Vagina (tissue), 2 donors: ENCODE results near the gene MYL12A. TPM values are rescaled to one million over a fixed set of nuclear protein-coding genes. Genes with fewer than 3 reads are reported as not detected.

Source experiments
- DNase-seq, 2 donors: peaks; one replicate each; pipeline ENCODE4 v3.0.0-alpha.2; 2017; ENCODE audit errors: extremely low spot score in 2 of 2
- H3K27ac ChIP-seq: fragments of 200-600 bp; sonication (generic); one replicate; pipeline ENCODE4 v1.5.1; 2019
- H3K27me3 ChIP-seq: fragments of 200-600 bp; sonication (generic); one replicate; pipeline ENCODE4 v1.5.1; 2019
- H3K36me3 ChIP-seq, 2 donors: fragments of 200-600 bp; sonication (generic); one replicate each; pipeline ENCODE4 v1.5.1; 2017 to 2019
- H3K4me1 ChIP-seq: fragments of 200-600 bp; sonication (generic); one replicate; pipeline ENCODE4 v1.5.1; 2019
- H3K4me3 ChIP-seq, 2 donors: fragments of 200-600 bp; sonication (generic); 1 replicate in 1 of 2; 2 replicates in 1 of 2; pipeline ENCODE4 v1.5.1; 2016 to 2019
- H3K9me3 ChIP-seq: fragments of 200-600 bp; sonication (generic); one replicate; pipeline ENCODE4 v1.5.1; 2019
- CTCF ChIP-seq, 3 experiments: fragments of 450-650 bp in 2 of 3; fragments of 200-600 bp in 1 of 3; sonication (generic) in 1 of 3; IDR thresholded peaks; one replicate each; pipeline ENCODE4 v1.5.1; 2017 to 2019; ENCODE audit warnings: antibody characterized with exemption in 3 of 3, mild to moderate bottlenecking in 2 of 3, moderate library complexity in 2 of 3
- POLR2A ChIP-seq, 2 donors: fragments of 450-650 bp; IDR thresholded peaks; one replicate each; pipeline ENCODE4 v1.6.1; 2017; ENCODE audit warnings: antibody characterized with exemption in 2 of 2, mild to moderate bottlenecking in 2 of 2, moderate library complexity in 2 of 2
- POLR2AphosphoS5 ChIP-seq, 2 donors: sonication (generic); formaldehyde crosslinking; IDR thresholded peaks; one replicate each; pipeline ENCODE4 v1.9.0; 2017; ENCODE audit warnings: antibody characterized with exemption in 2 of 2, mild to moderate bottlenecking in 2 of 2, low read depth in 1 of 2; ENCODE audit not compliant: insufficient read depth in 1 of 2
- intact Hi-C: fragments of 100-400 bp; cut with DNase I; formaldehyde crosslinking; loops from one replicate; pipeline ENCODE4 v1.15.1; 2023
- total RNA-seq: library from RNA; depleted of rRNA; stranded (reverse); fragments of >200 nt; gene quantifications from one replicate; pipeline ENCODE4 v1.2.3, GENCODE V29; 2016

The MYL12A gene
- total RNA-seq, 1 donor from 2014 or later, result 193 TPM

GRCh38 chr18:3256693-3257626, 9.4 kb downstream of the MYL12A start:
- intact Hi-C loops, result no loop called here
- Histone ChIP-seq H3K4me1 (peaks cover 14% of the 10 kb centered on the region), H3K27ac (no peak overlapping the region), H3K9me3 (no peaks in the 10 kb centered on the region), H3K36me3 (peaks cover 5 to 54% of the 10 kb centered on the region in 2 donors), H3K27me3 (no peaks in the 10 kb centered on the region), H3K4me3 (no peak overlapping the region)
- TF ChIP-seq POLR2A (IDR thresholded peaks at IDR 0.05) (no peak), POLR2AphosphoS5 (IDR thresholded peaks at IDR 0.05; ENCODE audit: insufficient read depth in 1 of 2, low read depth in 1 of 2) (no peak), CTCF (IDR thresholded peaks at IDR 0.05) (no peak)
- DNase-seq, result no peak

GRCh38 chr18:3257627-3258120, 10.1 kb downstream of the MYL12A start:
- TF ChIP-seq CTCF (IDR thresholded peaks at IDR 0.05) (no peak), POLR2AphosphoS5 (IDR thresholded peaks at IDR 0.05; ENCODE audit: insufficient read depth in 1 of 2, low read depth in 1 of 2) (no peak), POLR2A (IDR thresholded peaks at IDR 0.05) (no peak)
- Histone ChIP-seq H3K27ac (no peak overlapping the region), H3K27me3 (no peaks in the 10 kb centered on the region), H3K9me3 (no peaks in the 10 kb centered on the region), H3K4me3 (no peak overlapping the region), H3K4me1 (peaks cover 13% of the 10 kb centered on the region), H3K36me3 (peaks cover 5 to 54% of the 10 kb centered on the region in 2 donors)
- no peak for DNase-seq
- intact Hi-C loops, result no loop called here

GRCh38 chr18:3260995-3261372, 13.4 kb downstream of the MYL12A start:
- H3K4me1 ChIP-seq, result peaks cover 43% of the 10 kb centered on the region
- intact Hi-C loops, result no loop called here
- peaks cover 0 to 25% of the 10 kb centered on the region in 2 donors for H3K36me3 ChIP-seq
- H3K9me3 ChIP-seq, result no peaks in the 10 kb centered on the region
- H3K27me3 ChIP-seq, result no peaks in the 10 kb centered on the region
- TF ChIP-seq CTCF (IDR thresholded peaks at IDR 0.05) (peak in 1 of 3 experiments; percentile 5), POLR2AphosphoS5 (IDR thresholded peaks at IDR 0.05; ENCODE audit: insufficient read depth in 1 of 2, low read depth in 1 of 2) (no peak)
- H3K4me3 ChIP-seq, result peak overlapping the region; percentile 57 to 86
- no peak for DNase-seq
- H3K27ac ChIP-seq, result peak overlapping the region; percentile 90

- intact Hi-C loops, result no loop called here
- H3K4me1 ChIP-seq, result peaks cover 49% of the 10 kb centered on the region
Measured at GRCh38 chr18:3261373-3262233, 14.0 kb downstream of the MYL12A start, which contains the start of gene MYL12B. MYL12B (plus strand) TSS chr18:3262133; CDS start chr18:3272899, 10,766 bp downstream.

More at GRCh38 chr18:3261373-3262233, 14.0 kb downstream of the MYL12A start, which contains the start of gene MYL12B:
- no peak for DNase-seq
- TF ChIP-seq CTCF (IDR thresholded peaks at IDR 0.05), result peak in 1 of 3 experiments; percentile 22
- peak; percentile 50 to 95 for TF ChIP-seq POLR2AphosphoS5 (IDR thresholded peaks at IDR 0.05; ENCODE audit: insufficient read depth in 1 of 2, low read depth in 1 of 2)
- TF ChIP-seq POLR2A (IDR thresholded peaks at IDR 0.05), result peak in 1 of 2 donors; percentile 61
- Histone ChIP-seq H3K4me3 (peak within 1 kb of the TSS; percentile 57 to 86), H3K36me3 (peaks cover 0 to 19% of the 10 kb centered on the region in 2 donors), H3K27me3 (no peaks in the 10 kb centered on the region), H3K9me3 (no peaks in the 10 kb centered on the region), H3K27ac (peak within 1 kb of the TSS; percentile 90)
